Measurements from ENCODE around the gene RARG. TPM values are rescaled to one million over a fixed set of nuclear protein-coding genes. Genes with fewer than 3 reads are reported as not detected.

Gene RARG
- total RNA-seq, 1 donor from 2014 or later: 5.5 TPM

- intact Hi-C loops (cut with micrococcal nuclease): loop anchor here (1.0 to 10.0 kb wide), 7 partner anchors 38 to 291 kb away; partner anchors contain the start of genes AAAS, ESPL1, NPFF and TARBP2
- TF ChIP-seq, protein P1, sequence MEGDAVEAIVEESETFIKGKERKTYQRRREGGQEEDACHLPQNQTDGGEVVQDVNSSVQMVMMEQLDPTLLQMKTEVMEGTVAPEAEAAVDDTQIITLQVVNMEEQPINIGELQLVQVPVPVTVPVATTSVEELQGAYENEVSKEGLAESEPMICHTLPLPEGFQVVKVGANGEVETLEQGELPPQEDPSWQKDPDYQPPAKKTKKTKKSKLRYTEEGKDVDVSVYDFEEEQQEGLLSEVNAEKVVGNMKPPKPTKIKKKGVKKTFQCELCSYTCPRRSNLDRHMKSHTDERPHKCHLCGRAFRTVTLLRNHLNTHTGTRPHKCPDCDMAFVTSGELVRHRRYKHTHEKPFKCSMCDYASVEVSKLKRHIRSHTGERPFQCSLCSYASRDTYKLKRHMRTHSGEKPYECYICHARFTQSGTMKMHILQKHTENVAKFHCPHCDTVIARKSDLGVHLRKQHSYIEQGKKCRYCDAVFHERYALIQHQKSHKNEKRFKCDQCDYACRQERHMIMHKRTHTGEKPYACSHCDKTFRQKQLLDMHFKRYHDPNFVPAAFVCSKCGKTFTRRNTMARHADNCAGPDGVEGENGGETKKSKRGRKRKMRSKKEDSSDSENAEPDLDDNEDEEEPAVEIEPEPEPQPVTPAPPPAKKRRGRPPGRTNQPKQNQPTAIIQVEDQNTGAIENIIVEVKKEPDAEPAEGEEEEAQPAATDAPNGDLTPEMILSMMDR (IDR thresholded peaks at IDR 0.05): peak; percentile 49
- ATAC-seq (ENCODE audit: low read depth): peak; percentile 75
- Mint-ChIP-seq H3K4me3 (no peak overlapping the region), H3K4me1 (peaks cover 76% of the 10 kb centered on the region), H3K36me3 (ENCODE audit: low read depth) (peaks cover 22% of the 10 kb centered on the region), H3K9me3 (no peaks in the 10 kb centered on the region), H3K27me3 (no peaks in the 10 kb centered on the region), H3K27ac (peak overlapping the region; percentile 6)
- POLR2A ChIA-PET: interaction anchor here (0.7 to 6.1 kb wide), 10 partner anchors 33 to 295 kb away, joined by 3 to 48 read pairs (median 4); partner anchors contain the start of genes CSAD, ESPL1, MYG1 and ZNF740
- peak; percentile 82 for DNase-seq
- CTCF ChIA-PET: interaction anchor here (0.6 to 14.7 kb wide), 29 partner anchors 8 to 295 kb away, joined by 3 to 298 read pairs (median 4); partner anchors contain the start of genes AAAS, ESPL1, MYG1 and PFDN5
Measured at GRCh38 chr12:53213348-53213747, 18.7 kb downstream of the RARG start.

- TF ChIP-seq, protein P1 (IDR thresholded peaks at IDR 0.05): no peak
- intact Hi-C loops (cut with micrococcal nuclease): loop anchor here (1.0 to 10.0 kb wide), 7 partner anchors 38 to 292 kb away; partner anchors contain the start of genes AAAS, ESPL1, NPFF and TARBP2
- peak overlapping the region; percentile 37 for H3K27ac Mint-ChIP-seq
- no peaks in the 10 kb centered on the region for H3K9me3 Mint-ChIP-seq
- H3K36me3 Mint-ChIP-seq (ENCODE audit: low read depth): peaks cover 22% of the 10 kb centered on the region
- ChIA-PET CTCF (interaction anchor here (0.7 to 14.7 kb wide), 22 partner anchors 12 to 295 kb away, joined by 3 to 298 read pairs (median 6); partner anchors contain the start of genes AAAS, CSAD, ESPL1 and MYG1), POLR2A (interaction anchor here (0.9 to 6.1 kb wide), 5 partner anchors 18 to 295 kb away, joined by 3 to 48 read pairs (median 4); partner anchors contain the start of genes ESPL1 and PFDN5)
- no peaks in the 10 kb centered on the region for H3K27me3 Mint-ChIP-seq
- no peak for DNase-seq
- no peak for ATAC-seq (ENCODE audit: low read depth)
- H3K4me1 Mint-ChIP-seq: peaks cover 76% of the 10 kb centered on the region
- no peak overlapping the region for H3K4me3 Mint-ChIP-seq
Measured at GRCh38 chr12:53212931-53213330, 19.1 kb downstream of the RARG start.

GRCh38 chr12:53211476-53212381 lies 20.3 kb downstream of the RARG start:
- ATAC-seq (ENCODE audit: low read depth) (no peak), DNase-seq (no peak)
- ChIA-PET POLR2A (interaction anchor here (0.6 to 6.1 kb wide), 10 partner anchors 8 to 88 kb away, joined by 3 to 48 read pairs (median 4); partner anchors contain the start of genes ESPL1, MYG1 and PFDN5), CTCF (interaction anchor here (0.8 to 14.7 kb wide), 19 partner anchors 9 to 297 kb away, joined by 3 to 298 read pairs (median 5); partner anchors contain the start of genes AAAS, CSAD, ESPL1 and MYG1)
- Mint-ChIP-seq H3K9me3 (no peaks in the 10 kb centered on the region), H3K27me3 (no peaks in the 10 kb centered on the region), H3K4me3 (no peak overlapping the region), H3K27ac (peak overlapping the region; percentile 50), H3K4me1 (peaks cover 75% of the 10 kb centered on the region), H3K36me3 (ENCODE audit: low read depth) (peaks cover 26% of the 10 kb centered on the region)
- TF ChIP-seq, protein P1 (IDR thresholded peaks at IDR 0.05): no peak
- intact Hi-C loops (cut with micrococcal nuclease): loop anchor here (10.0 kb wide), 1 partner anchor 293 kb away; the partner anchor contains the start of genes NPFF and TARBP2

GRCh38 chr12:53210843-53211242 lies 21.2 kb downstream of the RARG start:
- CTCF ChIA-PET: interaction anchor here (0.6 to 14.7 kb wide), 9 partner anchors 12 to 135 kb away, joined by 3 to 298 read pairs (median 14); partner anchors contain the start of genes CSAD, ESPL1, MYG1 and PFDN5
- ATAC-seq (ENCODE audit: low read depth) (no peak), DNase-seq (no peak)
- TF ChIP-seq, protein P1 (IDR thresholded peaks at IDR 0.05): no peak
- intact Hi-C loops (cut with micrococcal nuclease): loop anchor here (10.0 kb wide), 1 partner anchor 294 kb away; the partner anchor contains the start of genes NPFF and TARBP2
- Mint-ChIP-seq H3K4me1 (peaks cover 75% of the 10 kb centered on the region), H3K27me3 (no peaks in the 10 kb centered on the region), H3K4me3 (no peak overlapping the region), H3K36me3 (ENCODE audit: low read depth) (peaks cover 26% of the 10 kb centered on the region), H3K27ac (peak overlapping the region; percentile 24), H3K9me3 (no peaks in the 10 kb centered on the region)
- POLR2A ChIA-PET: interaction anchor here (0.9 to 7.3 kb wide), 7 partner anchors 9 to 84 kb away, joined by 3 to 57 read pairs (median 17); partner anchors contain the start of genes CSAD, ESPL1, PFDN5 and ZNF740

Measured in activated B cell treated with CpG ODN at 0.5 μM for 24 hours (primary cell).